Mesothelial cell of epicardium (in vitro differentiated cells): ENCODE measurements around the gene MRC2. TPM values are rescaled to one million over a fixed set of nuclear protein-coding genes. Genes with fewer than 3 reads are reported as not detected.

Experiments
- DNase-seq, 2 experiments: peaks; one replicate each; pipeline ENCODE4 v3.0.0; 2021; ENCODE audit warnings: low spot score in 2 of 2; ENCODE audit not compliant: unreplicated experiment in 2 of 2
- H3K27ac Mint-ChIP-seq: 2 replicates; pipeline ENCODE4 v1.8.0; 2021; ENCODE audit warnings: mixed read lengths
- H3K27me3 Mint-ChIP-seq: 2 replicates; pipeline ENCODE4 v1.8.0; 2021; ENCODE audit warnings: low read depth, mixed read lengths
- H3K36me3 Mint-ChIP-seq: 2 replicates; pipeline ENCODE4 v1.8.0; 2021; ENCODE audit warnings: mixed read lengths
- H3K4me1 Mint-ChIP-seq: 2 replicates; pipeline ENCODE4 v1.8.0; 2021; ENCODE audit warnings: mixed read lengths
- H3K4me3 Mint-ChIP-seq: 2 replicates; pipeline ENCODE4 v1.8.0; 2021; ENCODE audit warnings: mild to moderate bottlenecking, moderate library complexity, mixed read lengths
- H3K9me3 Mint-ChIP-seq: 2 replicates; pipeline ENCODE4 v1.8.0; 2021; ENCODE audit warnings: mixed read lengths
- total RNA-seq: library from RNA; stranded (reverse); gene quantifications from 3 replicates; pipeline ENCODE4 v1.2.1, GENCODE V29; 2021
- TF ChIP-seq, protein P1 (sequence below): fragments of 200-600 bp; sonication (generic); IDR thresholded peaks from one replicate; pipeline ENCODE4 v1.5.0; 2021; ENCODE audit warnings: antibody characterized with exemption; ENCODE audit not compliant: unreplicated experiment

The MRC2 gene
- total RNA-seq, 1 donor from 2014 or later, result 120 TPM

DNA sequence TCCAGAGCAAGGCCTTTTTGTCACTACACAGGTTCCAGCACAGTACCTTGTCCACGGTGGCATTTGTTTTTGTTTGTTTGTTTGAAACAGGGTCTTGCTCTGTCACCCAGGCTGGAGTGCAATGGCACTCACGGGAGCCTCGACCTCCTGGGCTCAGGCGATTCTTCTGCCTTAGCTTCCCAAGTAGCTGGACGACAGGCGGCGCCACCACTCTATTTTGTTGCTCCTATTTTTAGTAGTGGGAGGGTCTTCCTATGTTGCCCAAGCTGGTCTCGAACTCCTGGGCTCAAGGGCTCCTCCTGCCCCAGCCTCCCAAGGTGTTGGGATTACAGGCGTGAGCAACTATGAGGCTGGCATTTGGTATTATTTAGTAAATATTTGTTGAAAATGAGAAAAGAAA, 10.3 kb downstream of the MRC2 start:
- H3K4me1 Mint-ChIP-seq, result peaks cover 12% of the 10 kb centered on the region
- H3K36me3 Mint-ChIP-seq, result no peaks in the 10 kb centered on the region
- no peak overlapping the region for H3K27ac Mint-ChIP-seq
- H3K4me3 Mint-ChIP-seq, result no peak overlapping the region
- TF ChIP-seq, protein P1, sequence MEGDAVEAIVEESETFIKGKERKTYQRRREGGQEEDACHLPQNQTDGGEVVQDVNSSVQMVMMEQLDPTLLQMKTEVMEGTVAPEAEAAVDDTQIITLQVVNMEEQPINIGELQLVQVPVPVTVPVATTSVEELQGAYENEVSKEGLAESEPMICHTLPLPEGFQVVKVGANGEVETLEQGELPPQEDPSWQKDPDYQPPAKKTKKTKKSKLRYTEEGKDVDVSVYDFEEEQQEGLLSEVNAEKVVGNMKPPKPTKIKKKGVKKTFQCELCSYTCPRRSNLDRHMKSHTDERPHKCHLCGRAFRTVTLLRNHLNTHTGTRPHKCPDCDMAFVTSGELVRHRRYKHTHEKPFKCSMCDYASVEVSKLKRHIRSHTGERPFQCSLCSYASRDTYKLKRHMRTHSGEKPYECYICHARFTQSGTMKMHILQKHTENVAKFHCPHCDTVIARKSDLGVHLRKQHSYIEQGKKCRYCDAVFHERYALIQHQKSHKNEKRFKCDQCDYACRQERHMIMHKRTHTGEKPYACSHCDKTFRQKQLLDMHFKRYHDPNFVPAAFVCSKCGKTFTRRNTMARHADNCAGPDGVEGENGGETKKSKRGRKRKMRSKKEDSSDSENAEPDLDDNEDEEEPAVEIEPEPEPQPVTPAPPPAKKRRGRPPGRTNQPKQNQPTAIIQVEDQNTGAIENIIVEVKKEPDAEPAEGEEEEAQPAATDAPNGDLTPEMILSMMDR, result no peak
- no peak for DNase-seq
- H3K27me3 Mint-ChIP-seq, result no peaks in the 10 kb centered on the region
- no peaks in the 10 kb centered on the region for H3K9me3 Mint-ChIP-seq

DNA sequence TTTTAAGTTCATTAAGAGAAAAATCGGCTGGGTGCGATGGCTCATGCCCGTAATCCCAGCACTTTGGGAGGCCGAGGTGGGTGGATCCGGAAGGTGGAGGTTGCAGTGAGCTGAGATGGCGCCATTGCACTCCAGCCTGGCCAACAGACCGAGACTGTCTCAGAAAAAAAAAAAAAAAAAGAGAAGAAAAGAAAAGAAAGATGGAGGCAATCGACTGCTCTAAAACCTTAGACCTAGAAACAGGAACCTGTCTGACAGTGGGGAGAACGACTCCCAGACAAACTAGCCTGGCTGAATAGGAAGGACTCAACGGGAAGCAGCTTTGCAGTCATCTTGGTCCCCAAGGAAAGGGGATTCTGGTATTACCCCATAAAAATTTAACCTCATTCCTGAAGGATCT, 13.7 kb downstream of the MRC2 start:
- TF ChIP-seq, protein P1, result no peak
- no peak for DNase-seq
- Mint-ChIP-seq H3K9me3 (no peaks in the 10 kb centered on the region), H3K36me3 (no peaks in the 10 kb centered on the region), H3K4me3 (no peak overlapping the region), H3K4me1 (no peaks in the 10 kb centered on the region), H3K27me3 (no peaks in the 10 kb centered on the region), H3K27ac (no peak overlapping the region)

DNA sequence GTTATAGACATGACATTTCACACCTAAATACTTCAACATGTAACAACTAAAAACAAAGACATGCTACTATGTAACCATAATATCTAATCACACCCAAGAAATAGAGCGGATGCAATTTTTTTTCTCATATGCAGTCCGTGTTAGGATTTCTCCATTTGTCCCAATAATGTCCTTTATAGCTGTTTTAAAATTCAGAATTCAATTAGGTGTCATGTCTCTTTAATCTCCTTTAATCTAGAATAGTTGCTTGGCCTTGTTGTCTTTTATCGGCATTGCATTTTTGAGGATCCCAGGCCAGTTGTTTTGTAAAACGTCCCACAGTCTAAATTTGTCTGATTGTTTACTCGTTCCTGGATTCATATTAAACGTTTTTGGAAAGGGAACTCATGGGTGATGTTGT, 14.5 kb downstream of the MRC2 start:
- Mint-ChIP-seq H3K4me3 (no peak overlapping the region), H3K36me3 (no peaks in the 10 kb centered on the region), H3K4me1 (no peaks in the 10 kb centered on the region), H3K27ac (no peak overlapping the region), H3K27me3 (no peaks in the 10 kb centered on the region), H3K9me3 (no peaks in the 10 kb centered on the region)
- DNase-seq, result no peak
- TF ChIP-seq, protein P1, result no peak

DNA sequence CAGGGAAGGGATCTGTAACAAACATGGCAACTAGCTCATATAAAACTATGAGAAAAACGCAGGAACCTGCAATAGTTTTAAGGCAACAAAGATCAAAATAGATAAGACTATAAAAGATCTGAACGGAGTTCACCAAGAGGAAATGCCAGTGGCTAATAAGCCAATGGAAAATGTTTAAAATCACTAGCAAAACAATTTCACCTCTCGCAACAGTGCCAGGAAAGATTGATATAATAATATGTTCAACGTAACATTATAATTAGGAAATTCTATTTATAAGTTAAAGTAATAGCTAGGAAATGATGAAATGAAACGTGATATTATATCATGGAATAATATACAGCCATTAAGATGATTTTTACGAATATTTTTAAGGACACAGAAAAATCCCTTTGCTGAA, 16.0 kb downstream of the MRC2 start:
- no peaks in the 10 kb centered on the region for H3K27me3 Mint-ChIP-seq
- H3K4me3 Mint-ChIP-seq, result no peak overlapping the region
- TF ChIP-seq, protein P1, result no peak
- peaks cover 3% of the 10 kb centered on the region for H3K4me1 Mint-ChIP-seq
- H3K36me3 Mint-ChIP-seq, result no peaks in the 10 kb centered on the region
- no peak for DNase-seq
- H3K9me3 Mint-ChIP-seq, result no peaks in the 10 kb centered on the region
- no peak overlapping the region for H3K27ac Mint-ChIP-seq

DNA sequence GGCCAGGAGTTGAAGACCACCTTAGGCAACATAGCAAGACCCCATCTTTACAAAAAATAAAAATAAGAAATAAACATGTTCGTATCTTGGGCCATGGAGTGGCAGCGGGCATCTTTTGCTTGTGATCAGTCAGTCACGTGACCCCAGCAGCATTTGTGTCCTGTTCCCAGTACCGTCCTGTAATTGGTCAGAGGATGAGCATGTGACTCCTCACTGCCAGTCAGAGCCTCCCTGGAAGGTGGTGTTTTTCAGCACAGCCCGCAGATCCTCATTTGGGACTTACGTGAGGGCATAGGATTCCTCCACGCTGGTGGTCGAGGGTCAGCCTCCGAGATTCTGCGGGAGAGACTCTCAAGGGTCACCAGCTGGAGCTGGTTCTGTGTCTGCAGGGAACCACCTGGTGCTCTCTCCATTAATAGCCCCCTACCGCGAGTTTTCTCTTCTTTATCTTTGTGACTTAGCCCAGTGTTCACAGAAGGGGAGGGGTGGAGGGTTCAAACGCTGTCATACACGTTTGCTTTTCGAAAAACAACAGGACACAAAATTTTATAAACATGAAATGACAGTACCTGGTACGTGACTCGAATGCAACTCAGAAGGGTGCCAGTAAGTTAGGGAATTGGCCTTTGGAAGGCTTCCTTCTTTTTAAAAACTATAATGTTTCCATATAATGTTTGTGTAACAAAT, 17.2 kb downstream of the MRC2 start:
- H3K27me3 Mint-ChIP-seq, result no peaks in the 10 kb centered on the region
- DNase-seq, result no peak
- H3K36me3 Mint-ChIP-seq, result no peaks in the 10 kb centered on the region
- peaks cover 8% of the 10 kb centered on the region for H3K4me1 Mint-ChIP-seq
- TF ChIP-seq, protein P1, result no peak
- no peak overlapping the region for H3K27ac Mint-ChIP-seq
- no peaks in the 10 kb centered on the region for H3K9me3 Mint-ChIP-seq
- no peak overlapping the region for H3K4me3 Mint-ChIP-seq
